Lower lobe of right lung (tissue), 2 donors: ENCODE data around the gene ZNF184. TPM values are rescaled to one million over a fixed set of nuclear protein-coding genes. Genes with fewer than 3 reads are reported as not detected.

ENCODE experiments used
- ATAC-seq, 2 donors: fragments of 200-7000 bp; cut with Tn5 transposase; one replicate each; pipeline ENCODE4 v1.9.1; 2020 to 2022; ENCODE audit warnings: mild to moderate bottlenecking in 2 of 2, moderate library complexity in 2 of 2
- DNase-seq: peaks from one replicate; pipeline ENCODE4 v3.0.0-alpha.2; 2020
- H3K27ac ChIP-seq: fragments of 200-600 bp; one replicate; pipeline ENCODE4 v1.8.0; 2022
- H3K27me3 ChIP-seq: fragments of 200-600 bp; one replicate; pipeline ENCODE4 v1.8.0; 2022; ENCODE audit warnings: low read depth
- H3K36me3 ChIP-seq: fragments of 200-600 bp; one replicate; pipeline ENCODE4 v1.8.0; 2022; ENCODE audit warnings: mild to moderate bottlenecking
- H3K4me1 ChIP-seq: fragments of 200-600 bp; one replicate; pipeline ENCODE4 v1.8.0; 2022
- H3K4me3 ChIP-seq: fragments of 200-600 bp; one replicate; pipeline ENCODE4 v1.8.0; 2022; ENCODE audit warnings: mild to moderate bottlenecking
- H3K9me3 ChIP-seq: fragments of 200-600 bp; one replicate; pipeline ENCODE4 v1.8.0; 2022
- CTCF ChIP-seq: fragments of 200-600 bp; IDR thresholded peaks from one replicate; pipeline ENCODE4 v1.8.0; 2022; ENCODE audit warnings: antibody characterized with exemption, mild to moderate bottlenecking
- intact Hi-C: fragments of 100-400 bp; cut with DNase I; formaldehyde crosslinking; loops from one replicate; pipeline ENCODE4 v1.11.0; 2022
- total RNA-seq: library from RNA; stranded (reverse); fragmentation: NEBNext Ultra II Directional; extraction: Animal tissue kit (Norgen Biotek cat#: 25700); gene quantifications from one replicate; pipeline ENCODE4 v1.2.1, GENCODE V29; 2021
- donor health status: DM: no; HTN: yes; CAD: no; lungs with severe emphysema.

ZNF184 gene
- total RNA-seq, 1 donor from 2014 or later = 6.6 TPM

- Histone ChIP-seq H3K9me3 (no peaks in the 10 kb centered on the region), H3K4me3 (peak overlapping the region; percentile 17), H3K27ac (no peak overlapping the region), H3K36me3 (no peaks in the 10 kb centered on the region), H3K4me1 (peaks cover 12% of the 10 kb centered on the region), H3K27me3 (peaks cover 68% of the 10 kb centered on the region)
- ATAC-seq = no peak
- no peak for TF ChIP-seq CTCF
- DNase-seq = no peak
- intact Hi-C loops = no loop called here
Observed at GRCh38 chr6:27514906-27515495, 42.1 kb upstream of the ZNF184 start.

GRCh38 chr6:27512525-27512924 is 39.6 kb upstream of the ZNF184 start:
- Histone ChIP-seq H3K27ac (no peak overlapping the region), H3K4me1 (no peaks in the 10 kb centered on the region), H3K27me3 (peaks cover 84% of the 10 kb centered on the region), H3K9me3 (no peaks in the 10 kb centered on the region), H3K4me3 (no peak overlapping the region), H3K36me3 (no peaks in the 10 kb centered on the region)
- ATAC-seq (no peak), DNase-seq (no peak)
- no peak for TF ChIP-seq CTCF
- intact Hi-C loops = no loop called here

GRCh38 chr6:27507041-27507956 is 34.4 kb upstream of the ZNF184 start:
- no peak for TF ChIP-seq CTCF
- intact Hi-C loops = no loop called here
- Histone ChIP-seq H3K36me3 (no peaks in the 10 kb centered on the region), H3K9me3 (no peaks in the 10 kb centered on the region), H3K4me1 (peaks cover 2% of the 10 kb centered on the region), H3K27me3 (peaks cover 41% of the 10 kb centered on the region), H3K27ac (no peak overlapping the region), H3K4me3 (no peak overlapping the region)
- DNase-seq (no peak), ATAC-seq (no peak)

- Histone ChIP-seq H3K36me3 (no peaks in the 10 kb centered on the region), H3K27me3 (peaks cover 30% of the 10 kb centered on the region), H3K4me3 (no peak overlapping the region), H3K4me1 (peaks cover 5% of the 10 kb centered on the region), H3K9me3 (no peaks in the 10 kb centered on the region), H3K27ac (no peak overlapping the region)
- no peak for TF ChIP-seq CTCF
- intact Hi-C loops = no loop called here
- DNase-seq (no peak), ATAC-seq (peak; percentile 21 to 43)
Observed at GRCh38 chr6:27505209-27506027, 32.5 kb upstream of the ZNF184 start.

GRCh38 chr6:27503436-27504030 is 30.6 kb upstream of the ZNF184 start:
- H3K36me3 ChIP-seq = no peaks in the 10 kb centered on the region
- H3K9me3 ChIP-seq = no peaks in the 10 kb centered on the region
- H3K4me1 ChIP-seq = peaks cover 5% of the 10 kb centered on the region
- H3K27me3 ChIP-seq = peaks cover 30% of the 10 kb centered on the region
- DNase-seq = no peak
- H3K4me3 ChIP-seq = peak overlapping the region; percentile 54
- TF ChIP-seq CTCF = no peak
- peak; percentile 72 to 88 for ATAC-seq
- H3K27ac ChIP-seq = peak overlapping the region; percentile 1
- intact Hi-C loops = no loop called here
